H1 (cell line): Measurements from ENCODE around the gene RAPGEF6. TPM values are rescaled to one million over a fixed set of nuclear protein-coding genes. Genes with fewer than 3 reads are reported as not detected.

Experiments used
- CTCF ChIA-PET: fragments of 300-600 bp; sonication (Branson Sonifier 250); formaldehyde crosslinking; loops from one replicate; lab custom pipeline; 2021; ENCODE audit not compliant: partially characterized antibody; lab: Charles Lee
- POLR2A ChIA-PET: fragments of 300-600 bp; sonication (Branson Sonifier 250); formaldehyde crosslinking; loops from one replicate; lab custom pipeline; 2021; ENCODE audit warnings: inconsistent platforms; ENCODE audit not compliant: partially characterized antibody; lab: Charles Lee
- DNase-seq, 2 experiments: peaks; one replicate each; pipeline versions ENCODE4 v3.0.0 to v3.0.0-alpha.2; 2010 to 2022; ENCODE audit warnings: low spot score in 2 of 2, low read depth in 1 of 2, mixed read lengths in 1 of 2
- FAIRE-seq: peaks from 2 replicates; lab custom pipeline; 2011; peaks lifted over from hg19 to GRCh38; lab: Jason Lieb, UNC
- H2AFZ ChIP-seq: 2 replicates; pipeline ENCODE4 v1.8.1; 2012; ENCODE audit warnings: low read length, inconsistent platforms
- H2AK5ac ChIP-seq: 2 replicates; pipeline ENCODE4 v1.6.1; 2013; ENCODE audit warnings: low read depth, low read length
- H2BK120ac ChIP-seq: replicated peaks from 2 replicates; pipeline ENCODE3; 2013; ENCODE audit warnings: low read depth, low read length, inconsistent platforms
- H2BK12ac ChIP-seq: 2 replicates; pipeline ENCODE4 v1.6.1; 2013; ENCODE audit warnings: low read depth, low read length
- H2BK15ac ChIP-seq: 2 replicates; pipeline ENCODE4 v1.6.1; 2013; ENCODE audit warnings: low read length
- H2BK20ac ChIP-seq: 2 replicates; pipeline ENCODE4 v1.6.1; 2013; ENCODE audit warnings: low read length
- H2BK5ac ChIP-seq: 2 replicates; pipeline ENCODE4 v1.6.1; 2013; ENCODE audit warnings: low read depth, low read length
- H3K14ac ChIP-seq: 2 replicates; pipeline ENCODE4 v1.6.1; 2013; ENCODE audit warnings: inconsistent platforms; ENCODE audit not compliant: insufficient read length
- H3K18ac ChIP-seq: 2 replicates; pipeline ENCODE4 v1.6.1; 2013; ENCODE audit warnings: low read length; ENCODE audit errors: extremely low read depth
- H3K23ac ChIP-seq: 2 replicates; pipeline ENCODE4 v1.6.1; 2013; ENCODE audit warnings: inconsistent platforms; ENCODE audit not compliant: insufficient read length
- H3K23me2 ChIP-seq: 2 replicates; pipeline ENCODE4 v1.6.1; 2013; ENCODE audit warnings: low read depth, low read length
- H3K27ac ChIP-seq: 2 replicates; pipeline ENCODE4 v1.6.1; 2011; ENCODE audit warnings: low read depth, low read length, inconsistent platforms
- H3K27me3 ChIP-seq, 4 experiments: replicated peaks in 1 of 4; 1 replicate in 1 of 4; 2 replicates in 3 of 4; pipeline versions ENCODE4 v1.6.1 to v1.8.1; 2011 to 2013; ENCODE audit warnings: low read length in 3 of 4, mild to moderate bottlenecking in 3 of 4, inconsistent platforms in 2 of 4, mixed read lengths in 2 of 4, moderate library complexity in 1 of 4; ENCODE audit not compliant: control insufficient read depth in 3 of 4, insufficient read depth in 3 of 4; ENCODE audit errors: extremely low read depth in 1 of 4
- H3K36me3 ChIP-seq, 4 experiments: 2 replicates each; pipeline versions ENCODE4 v1.6.1 to v1.8.1; 2011 to 2013; ENCODE audit warnings: mild to moderate bottlenecking in 4 of 4, low read length in 3 of 4, moderate library complexity in 2 of 4, control low read depth in 1 of 4, inconsistent platforms in 1 of 4; ENCODE audit not compliant: insufficient read depth in 4 of 4, control insufficient read depth in 2 of 4
- H3K4ac ChIP-seq: replicated peaks from 2 replicates; pipeline ENCODE3; 2013; ENCODE audit warnings: low read length, low read depth, mixed read lengths, inconsistent platforms; ENCODE audit not compliant: insufficient read length
- H3K4me1 ChIP-seq, 4 experiments: replicated peaks in 1 of 4; 1 replicate in 1 of 4; 2 replicates in 3 of 4; pipeline versions ENCODE4 v1.6.1 to v1.8.1; 2011 to 2013; ENCODE audit warnings: low read length in 3 of 4, inconsistent platforms in 2 of 4, mixed read lengths in 1 of 4; ENCODE audit not compliant: insufficient read depth in 4 of 4, control insufficient read depth in 3 of 4
- H3K4me2 ChIP-seq, 2 experiments: 2 replicates each; pipeline versions ENCODE4 v1.6.1 to v1.8.1; 2011 to 2013; ENCODE audit warnings: low read depth in 2 of 2, low read length in 2 of 2, control low read depth in 1 of 2, inconsistent platforms in 1 of 2, mild to moderate bottlenecking in 1 of 2; ENCODE audit not compliant: insufficient read depth in 1 of 2
- H3K4me3 ChIP-seq, 4 experiments: fragments of 200-600, 300-600 bp in 1 of 4; sonication (generic), shearing (Covaris generic), sonication (Bioruptor Twin) in 1 of 4; 2 replicates each; pipeline versions ENCODE4 v1.5.1 to v1.8.1; 2011 to 2016; ENCODE audit warnings: low read length in 4 of 4, low read depth in 3 of 4, control low read depth in 2 of 4, inconsistent platforms in 2 of 4, mild to moderate bottlenecking in 2 of 4, mixed read lengths in 1 of 4, moderate library complexity in 1 of 4; ENCODE audit not compliant: insufficient read depth in 2 of 4; ENCODE audit errors: extremely low read depth in 1 of 4
- H3K56ac ChIP-seq: replicated peaks from 2 replicates; pipeline ENCODE3; 2013; ENCODE audit warnings: low read depth, mild to moderate bottlenecking, mixed read lengths, low read length, inconsistent platforms; ENCODE audit not compliant: insufficient read length
- H3K79me1 ChIP-seq: 2 replicates; pipeline ENCODE4 v1.6.1; 2013; ENCODE audit warnings: low read depth, low read length, control low read depth
- H3K79me2 ChIP-seq, 2 experiments: 2 replicates each; pipeline versions ENCODE4 v1.6.1 to v1.8.1; 2012 to 2013; ENCODE audit warnings: low read length in 2 of 2, mild to moderate bottlenecking in 2 of 2, inconsistent platforms in 1 of 2; ENCODE audit not compliant: insufficient read depth in 2 of 2, control insufficient read depth in 1 of 2
- H3K9ac ChIP-seq, 4 experiments: replicated peaks in 1 of 4; 1 replicate in 1 of 4; 2 replicates in 3 of 4; pipeline versions ENCODE4 v1.6.1 to v1.8.1; 2011 to 2013; ENCODE audit warnings: low read depth in 3 of 4, low read length in 3 of 4, control low read depth in 2 of 4, mild to moderate bottlenecking in 2 of 4, moderate library complexity in 2 of 4, inconsistent platforms in 1 of 4; ENCODE audit errors: extremely low read depth in 1 of 4
- H3K9me3 ChIP-seq, 2 experiments: 2 replicates each; pipeline versions ENCODE4 v1.6.1 to v1.8.1; 2012 to 2013; ENCODE audit warnings: mild to moderate bottlenecking in 2 of 2, moderate library complexity in 2 of 2, control low read depth in 1 of 2, inconsistent platforms in 1 of 2, low read depth in 1 of 2, low read length in 1 of 2, mixed read lengths in 1 of 2; ENCODE audit not compliant: insufficient read depth in 2 of 2
- H4K20me1 ChIP-seq, 2 experiments: replicated peaks in 1 of 2; 2 replicates each; pipeline versions ENCODE3 to v1.8.1; 2011 to 2013; ENCODE audit warnings: inconsistent platforms in 2 of 2, low read length in 2 of 2, mild to moderate bottlenecking in 1 of 2; ENCODE audit not compliant: insufficient read depth in 2 of 2, control insufficient read depth in 1 of 2
- H4K5ac ChIP-seq: 2 replicates; pipeline ENCODE4 v1.6.1; 2013; ENCODE audit warnings: low read length, low read depth, mixed read lengths, inconsistent platforms; ENCODE audit not compliant: insufficient read length
- H4K8ac ChIP-seq: 2 replicates; pipeline ENCODE4 v1.8.0; 2013; ENCODE audit warnings: mild to moderate bottlenecking, moderate library complexity, low read length, inconsistent platforms; ENCODE audit not compliant: insufficient read depth; ENCODE audit errors: extremely low read depth
- H4K91ac ChIP-seq: replicated peaks from 2 replicates; pipeline ENCODE3; 2013; ENCODE audit warnings: low read length, mixed read lengths, inconsistent platforms; ENCODE audit not compliant: insufficient read length
- BACH1 ChIP-seq: IDR thresholded peaks from 2 replicates; pipeline ENCODE4 v1.6.1; 2012; ENCODE audit warnings: low read length, improper control_type of control experiment
- EP300 ChIP-seq, 2 experiments: IDR thresholded peaks; 1 replicate in 1 of 2; 2 replicates in 1 of 2; pipeline ENCODE4 v1.6.1; 2011 to 2012; ENCODE audit warnings: low read depth in 2 of 2, low read length in 2 of 2, mild to moderate bottlenecking in 2 of 2, borderline replicate concordance in 1 of 2, inconsistent platforms in 1 of 2, moderate library complexity in 1 of 2
- EZH2 ChIP-seq: fragments of 200-600 bp; sonication (generic); IDR thresholded peaks from 2 replicates; pipeline ENCODE4 v1.7.1; 2012; ENCODE audit warnings: low read depth, mild to moderate bottlenecking, moderate library complexity, low read length, inconsistent platforms; ENCODE audit not compliant: severe bottlenecking
- KDM5A ChIP-seq: fragments of 200-600 bp; IDR thresholded peaks from 2 replicates; pipeline ENCODE4 v1.7.1; 2012; ENCODE audit warnings: mild to moderate bottlenecking, low read length, inconsistent platforms, mixed read lengths
- MAFK ChIP-seq: IDR thresholded peaks from 2 replicates; pipeline ENCODE4 v1.6.1; 2012; ENCODE audit warnings: low read depth, mild to moderate bottlenecking, improper control_type of control experiment, low read length
- NANOG ChIP-seq: IDR thresholded peaks from 2 replicates; pipeline ENCODE4 v1.6.1; 2011; ENCODE audit warnings: low read length, low read depth, mild to moderate bottlenecking, inconsistent platforms; ENCODE audit not compliant: insufficient read depth, poor library complexity, severe bottlenecking
- NRF1 ChIP-seq: IDR thresholded peaks from 2 replicates; pipeline ENCODE4 v1.6.1; 2011; ENCODE audit warnings: mild to moderate bottlenecking, low read depth, low read length, improper control_type of control experiment
- POLR2AphosphoS5 ChIP-seq: IDR thresholded peaks from 2 replicates; pipeline ENCODE4 v1.6.1; 2011; ENCODE audit warnings: low read depth, low read length
- POU5F1 ChIP-seq: IDR thresholded peaks from 2 replicates; pipeline ENCODE4 v1.6.1; 2011; ENCODE audit warnings: low read depth, mild to moderate bottlenecking, low read length, moderate library complexity
- RBBP5 ChIP-seq: IDR thresholded peaks from 2 replicates; pipeline ENCODE4 v1.7.1; 2012; ENCODE audit warnings: low read depth, mild to moderate bottlenecking, inconsistent platforms, low read length, moderate library complexity, borderline replicate concordance
- SIRT6 ChIP-seq: IDR thresholded peaks from one replicate; pipeline ENCODE4 v1.7.1; 2012; ENCODE audit warnings: low read length, inconsistent platforms
- SP1 ChIP-seq: IDR thresholded peaks from 2 replicates; pipeline ENCODE4 v1.6.1; 2011; ENCODE audit warnings: low read depth, low read length
- TCF12 ChIP-seq: IDR thresholded peaks from 2 replicates; pipeline ENCODE4 v1.6.1; 2011; ENCODE audit warnings: low read depth, mild to moderate bottlenecking, low read length
- WGBS, 2 experiments: shearing (Covaris generic) in 1 of 2; methylation state at CpG; one replicate each; pipeline versions ENCODE4 v1.1.6 to v1.1.7; 2013 to 2015; ENCODE audit warnings: low lambda C conversion rate in 2 of 2, mixed read lengths in 2 of 2, inconsistent platforms in 1 of 2, low coverage in 1 of 2, missing lambda C conversion rate in 1 of 2; ENCODE audit not compliant: insufficient replicate concordance in 2 of 2, insufficient coverage in 1 of 2, insufficient read length in 1 of 2; ENCODE audit errors: extremely low coverage in 1 of 2, missing lambda C conversion rate in 1 of 2; 5-methylcytosine and 5-hydroxymethylcytosine counted together
- polyA plus RNA-seq, 7 experiments: library from polyadenylated mRNA; depleted of rRNA in 3 of 7; stranded (reverse) in 5 of 7; unstranded in 2 of 7; fragments of >200 nt in 5 of 7; fragments of 200-250 nt in 2 of 7; gene quantifications; 1 replicate in 5 of 7; 2 replicates in 1 of 7; 4 replicates in 1 of 7; pipeline versions ENCODE4 v1.2.1 to v1.2.3, GENCODE V29; 2011 to 2013; ENCODE audit warnings: missing spikeins in 2 of 7, mixed read lengths in 2 of 7
- total RNA-seq: library from RNA; stranded (reverse); fragmentation: NEBNext Ultra II Directional; extraction: Animal tissue kit (Norgen Biotek cat#: 25700); gene quantifications from 2 replicates; pipeline ENCODE4 v1.2.1, GENCODE V29; 2021

The RAPGEF6 gene
- total and polyA plus RNA-seq, 2 of the 8 experiments (the other 6 are each of a cell fraction or from before 2014, with no cell fraction given) = 4.8 to 20.0 TPM

GRCh38 chr5:131630208-131630962, 4.6 kb downstream of the RAPGEF6 start:
- no peak overlapping the region for H3K4me2 ChIP-seq
- no peaks in the 10 kb centered on the region for H3K36me3 ChIP-seq
- H2BK5ac ChIP-seq = no peak overlapping the region
- DNase-seq = no peak
- H4K5ac ChIP-seq = no peak overlapping the region
- no peak overlapping the region for H3K4ac ChIP-seq
- TF ChIP-seq NRF1 (no peak), EZH2 (no peak), SP1 (no peak), BACH1 (no peak), RBBP5 (no peak), MAFK (no peak), POU5F1 (no peak), SIRT6 (no peak), KDM5A (no peak), TCF12 (no peak), POLR2AphosphoS5 (no peak), EP300 (IDR thresholded peaks at IDR 0.05; ENCODE audit: borderline replicate concordance in 1 of 2, low read depth in 2 of 2, low read length in 2 of 2) (no peak), NANOG (no peak)
- H3K27ac ChIP-seq = no peak overlapping the region
- H2BK12ac ChIP-seq = no peak overlapping the region
- ChIA-PET CTCF (interaction anchor here (0.6 to 1.5 kb wide), 3 partner anchors 41 to 207 kb away, joined by 3 read pairs; no protein-coding TSS in a partner anchor), POLR2A (interaction anchor here (1.0 kb wide), 1 partner anchor 167 kb away, joined by 3 read pairs; the partner anchor contains the start of gene FNIP1)
- H4K20me1 ChIP-seq = peaks cover 2 to 13% of the 10 kb centered on the region in 2 experiments
- no peak overlapping the region for H3K23ac ChIP-seq
- no peak overlapping the region for H2AFZ ChIP-seq
- peaks cover 20 to 95% of the 10 kb centered on the region in 2 experiments for H3K79me2 ChIP-seq
- 88% methylated on average over 4 of the region's 4 CpGs; no CpG with 5 or more reads in 1 of the 2 experiments for WGBS, 2 experiments
- no peak overlapping the region for H4K91ac ChIP-seq
- H3K56ac ChIP-seq = no peak overlapping the region
- no peak for FAIRE-seq
- no peak overlapping the region for H4K8ac ChIP-seq
- peaks cover 5% of the 10 kb centered on the region for H3K79me1 ChIP-seq
- H3K27me3 ChIP-seq = no peaks in the 10 kb centered on the region
- no peak overlapping the region for H2BK120ac ChIP-seq
- H2BK15ac ChIP-seq = no peak overlapping the region
- H3K4me3 ChIP-seq = no peak overlapping the region
- H3K9me3 ChIP-seq = no peaks in the 10 kb centered on the region
- peaks cover 0 to 2% (median 0%) of the 10 kb centered on the region in 4 experiments; a peak in 1 of 7 replicates for H3K4me1 ChIP-seq
- H3K14ac ChIP-seq = no peak overlapping the region
- H3K23me2 ChIP-seq = no peaks in the 10 kb centered on the region
- no peak overlapping the region for H3K18ac ChIP-seq
- no peak overlapping the region for H3K9ac ChIP-seq
- no peak overlapping the region for H2AK5ac ChIP-seq
- no peak overlapping the region for H2BK20ac ChIP-seq
